ENCODE measurements around the gene BABAM2.

DNA sequence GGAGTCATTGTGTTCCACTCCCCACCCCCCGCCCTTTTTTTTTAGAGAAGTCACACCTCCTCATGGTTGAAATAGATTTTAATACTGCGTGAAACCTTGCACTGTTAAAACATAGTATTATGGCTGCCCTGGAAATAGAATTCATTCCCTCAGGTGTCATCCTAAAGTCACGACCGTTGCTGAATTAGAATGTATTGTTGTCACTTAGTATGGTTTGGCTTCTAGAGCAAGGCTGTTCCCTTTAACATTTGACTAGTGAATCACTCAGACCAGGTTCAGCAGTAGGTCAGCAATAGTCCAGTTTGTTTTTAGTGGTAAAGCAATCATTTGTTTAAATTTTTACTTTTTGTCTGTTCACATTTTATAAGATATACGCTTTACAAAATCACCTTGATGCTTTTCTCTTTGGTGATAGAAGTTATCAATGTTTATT, 1.2 kb downstream of the BABAM2 start:
- TF ChIP-seq, protein P1, sequence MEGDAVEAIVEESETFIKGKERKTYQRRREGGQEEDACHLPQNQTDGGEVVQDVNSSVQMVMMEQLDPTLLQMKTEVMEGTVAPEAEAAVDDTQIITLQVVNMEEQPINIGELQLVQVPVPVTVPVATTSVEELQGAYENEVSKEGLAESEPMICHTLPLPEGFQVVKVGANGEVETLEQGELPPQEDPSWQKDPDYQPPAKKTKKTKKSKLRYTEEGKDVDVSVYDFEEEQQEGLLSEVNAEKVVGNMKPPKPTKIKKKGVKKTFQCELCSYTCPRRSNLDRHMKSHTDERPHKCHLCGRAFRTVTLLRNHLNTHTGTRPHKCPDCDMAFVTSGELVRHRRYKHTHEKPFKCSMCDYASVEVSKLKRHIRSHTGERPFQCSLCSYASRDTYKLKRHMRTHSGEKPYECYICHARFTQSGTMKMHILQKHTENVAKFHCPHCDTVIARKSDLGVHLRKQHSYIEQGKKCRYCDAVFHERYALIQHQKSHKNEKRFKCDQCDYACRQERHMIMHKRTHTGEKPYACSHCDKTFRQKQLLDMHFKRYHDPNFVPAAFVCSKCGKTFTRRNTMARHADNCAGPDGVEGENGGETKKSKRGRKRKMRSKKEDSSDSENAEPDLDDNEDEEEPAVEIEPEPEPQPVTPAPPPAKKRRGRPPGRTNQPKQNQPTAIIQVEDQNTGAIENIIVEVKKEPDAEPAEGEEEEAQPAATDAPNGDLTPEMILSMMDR (IDR thresholded peaks at IDR 0.05; ENCODE audit: borderline replicate concordance, extremely low read depth, low read length, poor library complexity, severe bottlenecking): no peak
- TF ChIP-seq EZH2 (IDR thresholded peaks at IDR 0.05; ENCODE audit: borderline replicate concordance, low read depth, low read length, severe bottlenecking): no peak

Data from DND-41 (cell line).